GM19025 (cell line): ENCODE data around the gene ZNF385B.
A peak's percentile ranks its signal among the peaks of the same experiment; 100 is the strongest.

ENCODE experiments used
- ATAC-seq: cut with Tn5 transposase; IDR thresholded peaks from one replicate; pipeline ENCODE4 v1.9.1; 2021; ENCODE audit warnings: mild to moderate bottlenecking, low read depth, moderate library complexity; ENCODE audit not compliant: unreplicated experiment

ZNF385B gene

DNA sequence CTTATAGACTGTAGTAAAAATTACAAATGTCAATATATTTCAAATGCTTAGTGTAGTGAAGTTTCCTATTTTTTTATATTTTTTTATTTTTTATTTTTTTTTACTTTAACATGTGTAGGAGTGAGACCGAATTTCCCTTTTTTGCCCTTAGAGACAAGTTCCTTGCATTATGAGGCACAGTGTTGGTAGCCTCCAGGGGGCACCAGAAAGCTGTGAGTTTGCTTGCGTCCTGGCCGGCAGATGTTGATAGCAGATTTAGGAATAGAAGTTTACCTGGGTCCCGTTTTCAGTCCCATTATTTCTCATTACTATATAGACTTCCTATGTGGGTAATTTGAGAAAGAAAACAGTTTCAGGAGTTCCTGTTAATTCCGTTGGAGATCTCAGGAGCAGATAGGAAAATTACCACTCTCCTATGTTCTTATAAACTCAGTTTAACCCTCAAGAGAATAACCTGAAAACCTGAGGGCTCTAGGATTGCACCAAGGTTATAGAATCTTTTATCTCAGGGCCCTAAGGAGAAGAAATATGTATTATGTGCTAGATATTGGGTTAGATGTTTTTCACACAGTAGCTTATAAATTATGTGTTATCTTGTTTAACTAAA lies 439.3 kb downstream of the ZNF385B start:
- peak; percentile 47 for ATAC-seq

DNA sequence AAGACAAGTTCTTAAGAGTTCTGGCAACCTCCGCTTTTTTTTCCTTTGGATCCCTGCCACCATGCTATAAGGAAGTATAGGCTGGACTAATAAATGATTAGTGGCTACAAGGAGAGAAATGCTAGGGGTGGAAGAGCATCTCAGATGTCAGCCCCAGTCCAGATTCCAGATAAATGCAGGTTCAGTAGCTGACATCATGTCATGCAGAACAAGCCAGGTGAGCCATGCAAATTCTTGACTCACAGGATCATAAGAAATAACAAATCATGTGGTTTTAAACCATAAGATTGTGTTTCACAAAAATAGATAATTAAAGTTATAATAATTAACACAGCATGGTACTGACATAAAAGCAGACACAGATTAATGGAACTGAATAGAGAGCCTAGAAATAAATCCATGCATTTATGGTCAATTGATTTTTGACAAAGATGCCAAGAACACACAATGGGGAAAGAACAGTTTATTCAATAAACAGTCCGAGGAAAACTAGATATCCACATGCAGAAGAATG lies 443.9 kb downstream of the ZNF385B start:
- ATAC-seq, result no peak

DNA sequence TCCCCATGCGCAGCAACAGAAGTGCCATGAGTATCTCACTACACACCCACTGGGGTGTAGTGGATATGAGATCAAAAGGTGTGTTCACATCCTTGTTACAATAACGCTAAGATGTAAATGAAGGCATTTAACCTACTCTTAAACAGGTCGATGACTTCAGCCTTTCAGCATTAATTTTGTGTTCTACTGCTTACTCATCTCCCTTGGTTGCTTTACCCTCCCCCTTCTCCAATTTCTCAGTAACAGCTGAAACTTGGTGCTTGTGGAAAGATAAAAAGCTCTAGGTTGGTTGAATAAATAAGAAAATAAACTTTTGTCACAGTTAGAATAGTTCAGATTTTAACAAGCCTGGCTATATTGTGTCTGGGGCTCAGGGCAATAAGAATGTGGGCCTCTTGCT lies 449.3 kb downstream of the ZNF385B start:
- no peak for ATAC-seq

DNA sequence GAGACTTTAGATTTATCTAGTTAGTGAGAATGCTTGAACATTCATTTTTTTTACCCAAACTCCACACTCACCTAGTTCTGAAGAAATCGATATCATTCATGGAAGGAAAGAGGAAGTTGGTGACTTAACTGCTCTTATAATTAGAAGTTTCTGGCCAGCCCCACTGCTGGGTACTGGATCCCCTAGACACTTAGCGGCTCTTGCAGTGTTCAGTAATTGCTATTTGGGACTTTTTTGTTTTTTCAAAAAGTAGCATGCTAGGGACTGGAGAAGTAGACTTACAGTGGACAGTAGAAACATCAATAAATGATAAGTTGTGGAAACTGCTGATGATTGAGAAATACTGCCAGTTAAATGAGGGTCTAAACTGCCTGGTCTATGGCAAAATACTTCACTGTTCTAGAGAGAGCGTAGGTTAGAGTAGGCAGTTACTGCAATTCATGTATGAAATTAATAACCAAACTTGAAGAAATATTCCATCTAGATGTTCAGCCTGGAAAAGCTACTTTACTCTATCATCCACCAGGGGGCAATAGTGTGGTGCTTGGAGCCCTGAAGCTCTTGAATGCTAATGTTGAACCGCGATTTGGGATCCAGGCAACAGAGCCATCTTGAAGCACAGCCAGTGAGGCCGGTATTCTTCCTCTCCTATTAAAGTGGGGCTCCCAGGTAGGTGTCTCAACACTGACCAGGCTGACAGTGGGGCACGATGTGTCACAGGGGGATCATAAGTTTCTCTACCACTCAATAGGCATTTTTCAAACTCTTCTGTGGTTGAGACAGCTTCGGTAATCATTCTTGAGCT lies 450.7 kb downstream of the ZNF385B start:
- ATAC-seq, result no peak

DNA sequence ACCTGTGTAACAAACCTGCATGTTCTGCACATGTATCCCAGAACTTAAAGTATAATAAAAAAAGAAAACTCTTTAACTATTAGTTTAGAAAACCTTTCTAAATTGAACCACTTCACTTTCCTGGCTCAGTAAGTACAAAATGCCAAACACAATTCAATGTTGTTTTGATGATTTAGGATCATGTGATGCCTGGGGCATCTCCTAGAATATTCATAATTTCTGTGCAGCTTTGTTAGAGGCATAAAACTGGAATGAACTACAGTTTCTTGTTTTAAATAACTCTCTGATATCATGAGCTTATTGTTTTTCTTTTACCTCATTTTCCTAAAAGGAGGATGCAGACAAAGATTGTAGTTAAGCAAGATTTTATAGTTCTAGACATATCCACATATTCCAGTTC lies 457.8 kb downstream of the ZNF385B start:
- ATAC-seq, result no peak

DNA sequence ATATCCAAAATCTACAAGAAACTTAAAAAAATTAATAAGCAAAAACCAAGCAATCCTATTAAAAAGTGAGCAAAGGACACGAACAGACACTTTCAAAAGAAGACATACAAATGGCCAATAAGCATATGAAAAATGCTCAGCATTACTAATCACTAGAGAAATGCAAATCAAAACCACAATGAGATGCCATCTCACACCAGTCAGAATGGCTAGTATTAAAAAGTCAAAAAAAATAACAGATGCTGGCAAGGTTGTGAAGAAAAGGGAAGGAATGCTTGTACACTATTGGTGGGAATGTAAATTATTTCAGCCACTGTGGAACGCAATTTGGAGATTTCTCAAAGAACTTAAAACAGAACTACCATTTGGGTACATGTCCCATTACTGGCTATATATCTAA lies 467.9 kb downstream of the ZNF385B start:
- ATAC-seq, result no peak
